ENCODE results near the gene LGR6.

LGR6 gene

DNA sequence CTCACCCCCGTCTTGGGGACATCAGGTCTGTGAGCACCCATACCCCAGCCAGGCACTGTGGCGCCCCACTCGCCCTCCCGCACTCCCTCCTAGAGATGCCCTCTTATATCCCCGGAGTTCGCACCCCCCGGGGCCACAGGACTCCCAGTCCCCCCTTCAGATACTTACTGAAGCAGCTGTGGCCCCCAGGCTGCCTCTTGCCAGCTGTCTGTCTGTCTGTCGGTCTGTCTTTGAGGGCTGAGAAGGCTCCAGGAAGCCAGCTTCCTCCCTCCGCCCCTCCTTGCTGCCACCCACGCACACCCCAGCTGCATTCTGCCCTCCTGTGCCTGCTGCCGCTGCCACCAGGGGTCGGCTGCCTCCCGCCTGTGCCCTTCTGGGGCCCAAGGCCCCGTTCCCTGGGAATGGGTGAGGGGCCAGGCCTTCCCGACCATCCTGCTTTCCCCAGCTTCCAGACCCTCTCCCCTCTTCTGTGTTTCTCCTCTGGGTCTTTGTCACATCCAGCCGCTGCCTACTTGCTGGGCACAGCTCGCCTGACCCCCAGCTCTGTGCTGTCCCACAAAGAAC lies 33.1 kb upstream of the LGR6 start, which contains the start of gene PTPN7:
PTPN7 (minus strand) TSS at position 226 of the 564 bp plus-strand sequence. CDS start 1,200 bp downstream, outside the sequence.
- no peak within 1 kb of the TSS for H3K27ac ChIP-seq (ENCODE audit: low read length)
- no peaks in the 10 kb centered on the region for H3K36me3 ChIP-seq (ENCODE audit: control insufficient read depth in 2 of 2, insufficient read depth in 2 of 2, low read length in 2 of 2)
- H3K4me3 ChIP-seq (ENCODE audit: low read length in 2 of 2): peak within 1 kb of the TSS in 1 of 2 donors; percentile 3

DNA sequence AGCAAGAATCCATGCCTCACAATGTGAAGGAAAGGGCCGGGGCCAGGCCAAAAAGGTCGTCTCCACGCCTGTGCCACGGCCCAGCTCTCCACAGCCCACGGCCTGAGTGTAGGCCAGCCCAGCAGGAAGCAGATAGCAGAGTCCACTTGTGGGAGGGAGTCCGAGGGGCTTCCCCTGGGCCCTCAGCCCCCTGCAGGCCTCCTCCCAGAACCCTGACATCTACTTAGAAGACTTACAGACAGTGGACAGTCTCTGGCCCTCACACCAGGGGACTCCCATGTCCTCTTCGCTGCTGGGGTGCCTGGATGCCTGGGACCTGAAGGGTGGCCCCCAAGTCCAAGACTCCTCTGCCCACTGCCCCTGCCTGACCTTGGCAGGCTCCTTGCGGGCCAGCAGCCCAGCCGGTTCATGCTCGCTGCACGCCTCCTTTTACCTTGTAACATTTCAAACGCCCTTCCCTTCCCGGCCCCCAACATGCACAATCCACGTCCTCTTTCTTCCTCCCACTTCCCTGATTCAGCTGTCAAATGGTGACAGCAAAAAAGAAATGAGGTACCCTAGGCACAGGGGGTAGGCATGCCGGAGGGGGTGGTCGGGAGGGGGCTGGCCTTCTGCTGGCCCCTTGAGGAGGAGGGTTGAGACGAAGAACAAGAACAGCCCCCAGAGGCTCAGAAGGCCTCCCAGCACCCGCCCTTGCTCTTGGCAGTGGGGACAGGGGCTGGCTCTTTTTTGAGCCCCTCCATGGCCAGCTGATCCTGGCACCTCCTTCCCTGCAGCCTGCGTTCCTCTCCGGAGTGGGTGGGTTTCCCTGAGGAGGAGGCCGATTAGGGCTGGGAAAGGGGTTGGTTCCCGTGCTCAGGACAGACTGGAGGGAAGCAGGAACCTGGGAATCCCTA lies 32.2 kb upstream of the LGR6 start:
- no peaks in the 10 kb centered on the region for H3K4me1 ChIP-seq (ENCODE audit: control insufficient read depth, insufficient read depth, low read length)
- H3K27ac ChIP-seq (ENCODE audit: low read length): no peak overlapping the region
- no peaks in the 10 kb centered on the region for H3K9me3 ChIP-seq (ENCODE audit: control insufficient read depth in 2 of 2, low read length in 2 of 2)
- no peak overlapping the region for H3K9ac ChIP-seq (ENCODE audit: low read length in 2 of 2)
- H3K4me3 ChIP-seq (ENCODE audit: low read length in 2 of 2): no peak overlapping the region
- H3K27me3 ChIP-seq (ENCODE audit: control insufficient read depth in 1 of 2, insufficient read depth in 2 of 2, low read length in 2 of 2): peaks cover 0 to 2% of the 10 kb centered on the region in 2 donors
- H3K36me3 ChIP-seq (ENCODE audit: control insufficient read depth in 2 of 2, insufficient read depth in 2 of 2, low read length in 2 of 2): no peaks in the 10 kb centered on the region

More for the DNA sequence above, 33.1 kb upstream of the LGR6 start, which contains the start of gene PTPN7:
- Histone ChIP-seq H3K9me3 (ENCODE audit: control insufficient read depth in 2 of 2, low read length in 2 of 2) (no peaks in the 10 kb centered on the region), H3K4me1 (ENCODE audit: control insufficient read depth, insufficient read depth, low read length) (no peaks in the 10 kb centered on the region), H3K9ac (ENCODE audit: low read length in 2 of 2) (peak within 1 kb of the TSS in 1 of 2 donors; percentile 28), H3K27me3 (ENCODE audit: control insufficient read depth in 1 of 2, insufficient read depth in 2 of 2, low read length in 2 of 2) (peaks cover 0 to 2% of the 10 kb centered on the region in 2 donors)

DNA sequence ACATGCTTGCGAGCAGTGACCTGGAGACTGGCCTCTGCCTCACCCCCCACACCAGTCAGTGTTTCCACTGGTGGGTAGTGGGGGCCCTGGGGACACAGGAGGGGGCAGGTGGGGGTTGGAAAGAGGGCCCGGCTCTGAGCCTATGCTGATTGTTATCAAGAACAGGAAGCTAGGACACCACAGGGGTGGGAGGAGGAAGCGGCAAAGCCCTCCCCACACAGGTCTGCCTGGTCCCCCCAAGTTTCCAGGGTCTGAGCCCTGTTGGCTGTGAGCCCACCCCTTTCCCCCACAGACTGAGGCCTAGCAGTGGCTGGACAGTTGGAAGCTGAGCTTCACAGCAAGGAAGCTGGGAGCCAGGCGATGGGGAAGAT lies 31.6 kb upstream of the LGR6 start:
- Histone ChIP-seq H3K9ac (ENCODE audit: low read length in 2 of 2) (no peak overlapping the region), H3K36me3 (ENCODE audit: control insufficient read depth in 2 of 2, insufficient read depth in 2 of 2, low read length in 2 of 2) (no peaks in the 10 kb centered on the region), H3K27ac (ENCODE audit: low read length) (no peak overlapping the region), H3K27me3 (ENCODE audit: control insufficient read depth in 1 of 2, insufficient read depth in 2 of 2, low read length in 2 of 2) (peaks cover 0 to 2% of the 10 kb centered on the region in 2 donors), H3K9me3 (ENCODE audit: control insufficient read depth in 2 of 2, low read length in 2 of 2) (no peaks in the 10 kb centered on the region), H3K4me1 (ENCODE audit: control insufficient read depth, insufficient read depth, low read length) (no peaks in the 10 kb centered on the region), H3K4me3 (ENCODE audit: low read length in 2 of 2) (no peak overlapping the region)

DNA sequence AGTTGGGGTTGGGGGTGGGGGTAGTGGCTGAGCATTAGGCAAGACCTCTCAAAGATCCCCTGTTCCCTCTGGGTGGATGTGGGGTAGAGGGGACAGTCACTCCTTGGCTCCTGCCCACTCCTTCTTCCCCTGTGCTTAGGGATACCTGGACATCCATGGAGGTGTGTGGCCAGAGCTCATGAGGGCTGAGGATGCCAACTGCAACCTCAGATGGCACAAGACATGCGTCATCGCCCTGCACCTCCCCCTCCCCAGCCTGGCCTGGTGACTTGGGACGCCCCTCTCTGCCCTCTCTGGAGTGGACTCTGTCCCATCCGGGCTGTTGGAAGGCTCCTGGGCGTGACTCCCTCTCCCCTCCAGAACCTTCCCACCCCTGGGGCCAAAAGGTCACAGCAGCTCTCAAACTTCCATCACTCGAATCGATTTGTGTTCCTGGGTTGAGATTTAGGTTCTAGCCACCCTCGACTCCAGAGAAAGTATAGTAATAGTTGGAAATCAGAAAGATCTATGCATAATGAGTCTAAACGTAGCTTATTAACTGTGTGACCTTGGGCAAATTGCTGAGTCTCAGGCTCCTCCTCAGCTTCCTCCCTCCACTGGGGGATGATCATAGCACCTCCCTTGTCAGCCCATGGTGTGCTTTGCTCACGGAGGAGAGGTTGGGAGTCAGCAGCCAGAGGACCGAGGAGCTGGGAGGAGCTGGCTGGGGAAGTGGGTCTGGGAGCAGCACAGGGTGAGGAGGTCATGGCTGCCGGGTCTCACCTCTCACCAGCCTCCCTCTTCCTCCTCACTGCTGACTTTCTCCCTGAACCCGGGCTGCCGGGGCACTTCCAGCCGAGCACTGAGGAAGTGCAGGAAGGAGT lies 30.9 kb upstream of the LGR6 start:
- H3K9ac ChIP-seq (ENCODE audit: low read length in 2 of 2): no peak overlapping the region
- H3K27me3 ChIP-seq (ENCODE audit: control insufficient read depth in 1 of 2, insufficient read depth in 2 of 2, low read length in 2 of 2): peaks cover 0 to 2% of the 10 kb centered on the region in 2 donors
- no peak overlapping the region for H3K27ac ChIP-seq (ENCODE audit: low read length)
- no peak overlapping the region for H3K4me3 ChIP-seq (ENCODE audit: low read length in 2 of 2)
- H3K36me3 ChIP-seq (ENCODE audit: control insufficient read depth in 2 of 2, insufficient read depth in 2 of 2, low read length in 2 of 2): no peaks in the 10 kb centered on the region
- H3K9me3 ChIP-seq (ENCODE audit: control insufficient read depth in 2 of 2, low read length in 2 of 2): no peaks in the 10 kb centered on the region
- H3K4me1 ChIP-seq (ENCODE audit: control insufficient read depth, insufficient read depth, low read length): peaks cover under 1% of the 10 kb centered on the region

DNA sequence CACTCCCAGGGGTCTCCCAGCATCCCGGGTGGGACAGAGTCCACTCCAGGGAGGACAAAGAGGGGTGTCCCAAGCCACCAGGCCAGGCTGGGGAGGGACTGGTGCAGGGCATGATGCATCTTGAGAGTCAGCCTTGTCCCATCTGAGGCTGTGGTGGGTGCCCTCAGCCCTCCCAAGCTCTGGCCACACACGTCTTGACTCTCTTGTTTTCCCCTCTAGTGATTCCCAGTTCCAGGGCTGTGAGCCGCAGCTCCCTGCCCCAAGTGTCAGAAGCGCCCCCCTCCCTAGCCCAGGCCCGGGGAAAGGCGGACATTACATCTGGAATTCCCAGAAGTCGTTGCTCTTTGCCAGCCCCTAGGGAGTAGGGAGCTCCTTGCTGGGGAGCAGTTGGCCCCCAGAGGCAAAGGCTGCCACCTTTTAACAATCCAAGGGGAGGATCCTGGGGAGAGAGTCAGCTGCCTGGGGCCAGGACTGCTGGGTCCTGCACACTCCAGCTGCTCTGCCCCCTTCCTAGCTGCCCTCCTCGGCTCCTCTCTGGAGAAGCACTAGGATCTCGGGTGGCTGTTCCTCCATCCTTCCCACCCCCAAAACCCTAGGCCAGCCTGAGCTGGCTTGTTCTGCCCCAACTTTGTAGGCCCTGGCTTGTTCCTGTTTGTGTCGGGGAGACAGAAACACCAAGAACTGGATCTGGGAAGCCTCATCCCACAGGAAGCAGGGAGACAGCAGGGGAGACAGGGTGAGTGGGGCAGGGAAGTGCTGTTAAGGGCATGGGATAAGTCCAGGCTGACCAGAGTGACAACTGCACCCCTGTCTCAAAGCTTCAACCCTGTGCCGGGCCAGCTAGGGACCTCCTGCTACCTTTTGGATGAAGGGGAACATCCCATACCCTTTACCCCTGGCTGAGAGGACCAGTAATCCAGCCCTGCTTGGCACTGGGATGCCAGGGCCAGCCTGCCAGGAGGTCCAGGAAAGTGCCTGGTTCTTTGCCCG lies 30.0 kb upstream of the LGR6 start:
- Histone ChIP-seq H3K36me3 (ENCODE audit: control insufficient read depth in 2 of 2, insufficient read depth in 2 of 2, low read length in 2 of 2) (no peaks in the 10 kb centered on the region), H3K4me1 (ENCODE audit: control insufficient read depth, insufficient read depth, low read length) (peaks cover 3% of the 10 kb centered on the region), H3K9me3 (ENCODE audit: control insufficient read depth in 2 of 2, low read length in 2 of 2) (no peaks in the 10 kb centered on the region), H3K27ac (ENCODE audit: low read length) (no peak overlapping the region), H3K27me3 (ENCODE audit: control insufficient read depth in 1 of 2, insufficient read depth in 2 of 2, low read length in 2 of 2) (peaks cover 0 to 2% of the 10 kb centered on the region in 2 donors), H3K4me3 (ENCODE audit: low read length in 2 of 2) (no peak overlapping the region), H3K9ac (ENCODE audit: low read length in 2 of 2) (no peak overlapping the region)

DNA sequence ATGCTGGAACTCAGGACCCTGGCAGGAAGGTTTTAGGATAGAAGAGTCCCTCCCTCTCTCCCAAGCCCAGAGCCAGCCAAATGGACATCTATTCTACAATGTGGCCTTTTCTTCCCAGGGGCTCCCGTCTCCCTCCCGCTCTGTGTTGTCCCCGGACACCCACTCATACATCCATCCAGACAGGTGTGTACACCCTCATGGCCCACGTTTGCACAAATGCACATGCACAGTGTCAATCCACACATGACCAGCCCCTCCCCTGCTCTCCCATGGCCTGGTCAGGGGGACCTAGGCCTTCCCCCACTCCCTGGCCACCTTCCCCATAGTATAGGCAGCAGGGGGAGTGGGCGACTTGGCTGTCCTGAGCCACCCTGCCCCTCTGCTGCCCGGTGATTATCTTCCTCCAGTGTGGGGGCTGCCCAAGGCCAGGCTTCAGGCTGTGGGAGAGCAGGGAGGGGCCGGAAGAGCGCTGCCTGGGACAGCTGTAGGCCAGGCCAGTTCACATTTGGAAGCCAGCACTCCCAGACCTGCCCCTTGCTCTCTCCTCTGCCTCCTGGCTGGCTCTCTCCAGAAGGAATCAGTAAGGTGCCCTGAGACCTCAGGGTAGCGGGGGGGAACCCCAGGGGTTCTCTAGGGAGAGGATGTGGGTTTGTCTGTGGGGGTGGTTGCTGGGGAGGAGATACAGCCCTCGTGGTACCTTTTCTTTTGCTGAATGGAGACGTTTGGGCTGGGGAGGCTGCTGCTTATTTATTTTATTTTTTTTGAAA lies 29.1 kb upstream of the LGR6 start:
- Histone ChIP-seq H3K9me3 (ENCODE audit: control insufficient read depth in 2 of 2, low read length in 2 of 2) (no peaks in the 10 kb centered on the region), H3K36me3 (ENCODE audit: control insufficient read depth in 2 of 2, insufficient read depth in 2 of 2, low read length in 2 of 2) (no peaks in the 10 kb centered on the region), H3K27me3 (ENCODE audit: control insufficient read depth in 1 of 2, insufficient read depth in 2 of 2, low read length in 2 of 2) (peaks cover 0 to 2% of the 10 kb centered on the region in 2 donors), H3K27ac (ENCODE audit: low read length) (no peak overlapping the region), H3K9ac (ENCODE audit: low read length in 2 of 2) (no peak overlapping the region), H3K4me3 (ENCODE audit: low read length in 2 of 2) (no peak overlapping the region), H3K4me1 (ENCODE audit: control insufficient read depth, insufficient read depth, low read length) (peaks cover 3% of the 10 kb centered on the region)

DNA sequence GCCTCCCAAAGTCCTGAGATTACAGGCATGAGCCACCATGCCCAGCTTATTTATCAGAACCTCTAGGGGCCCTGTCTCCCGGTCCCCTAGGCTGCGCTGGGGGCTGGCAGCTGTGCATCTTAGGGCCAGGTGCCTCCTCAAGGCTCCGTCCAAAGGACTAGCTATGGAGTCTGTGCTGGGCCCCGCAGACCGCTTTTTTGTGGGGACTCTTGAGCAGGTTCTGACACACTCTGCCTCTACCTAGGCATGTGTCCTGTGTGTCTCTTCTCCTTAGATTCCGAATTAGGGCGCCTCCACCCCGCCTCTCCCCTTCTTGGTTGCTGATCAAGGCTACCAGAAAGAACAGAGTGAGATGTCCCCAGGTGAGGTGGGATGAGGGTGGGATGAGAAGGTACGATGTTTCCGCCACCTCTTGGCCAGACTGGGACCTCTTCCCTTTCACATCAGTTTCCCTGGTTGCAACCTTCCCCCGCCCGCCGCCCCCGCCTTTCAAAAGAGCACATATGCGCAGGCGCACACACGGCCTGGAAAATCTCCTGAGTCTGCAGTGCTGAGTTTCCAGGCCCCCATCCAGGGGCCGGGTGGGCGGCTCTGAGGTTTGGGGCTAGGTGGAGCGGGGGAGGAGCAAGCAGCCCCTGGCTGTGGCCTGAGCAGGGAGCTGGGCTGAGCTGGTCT lies 28.2 kb upstream of the LGR6 start:
- Histone ChIP-seq H3K9me3 (ENCODE audit: control insufficient read depth in 2 of 2, low read length in 2 of 2) (no peaks in the 10 kb centered on the region), H3K4me1 (ENCODE audit: control insufficient read depth, insufficient read depth, low read length) (peaks cover 3% of the 10 kb centered on the region), H3K27ac (ENCODE audit: low read length) (no peak overlapping the region), H3K9ac (ENCODE audit: low read length in 2 of 2) (no peak overlapping the region), H3K4me3 (ENCODE audit: low read length in 2 of 2) (no peak overlapping the region), H3K27me3 (ENCODE audit: control insufficient read depth in 1 of 2, insufficient read depth in 2 of 2, low read length in 2 of 2) (peaks cover 0 to 2% of the 10 kb centered on the region in 2 donors), H3K36me3 (ENCODE audit: control insufficient read depth in 2 of 2, insufficient read depth in 2 of 2, low read length in 2 of 2) (no peaks in the 10 kb centered on the region)

DNA sequence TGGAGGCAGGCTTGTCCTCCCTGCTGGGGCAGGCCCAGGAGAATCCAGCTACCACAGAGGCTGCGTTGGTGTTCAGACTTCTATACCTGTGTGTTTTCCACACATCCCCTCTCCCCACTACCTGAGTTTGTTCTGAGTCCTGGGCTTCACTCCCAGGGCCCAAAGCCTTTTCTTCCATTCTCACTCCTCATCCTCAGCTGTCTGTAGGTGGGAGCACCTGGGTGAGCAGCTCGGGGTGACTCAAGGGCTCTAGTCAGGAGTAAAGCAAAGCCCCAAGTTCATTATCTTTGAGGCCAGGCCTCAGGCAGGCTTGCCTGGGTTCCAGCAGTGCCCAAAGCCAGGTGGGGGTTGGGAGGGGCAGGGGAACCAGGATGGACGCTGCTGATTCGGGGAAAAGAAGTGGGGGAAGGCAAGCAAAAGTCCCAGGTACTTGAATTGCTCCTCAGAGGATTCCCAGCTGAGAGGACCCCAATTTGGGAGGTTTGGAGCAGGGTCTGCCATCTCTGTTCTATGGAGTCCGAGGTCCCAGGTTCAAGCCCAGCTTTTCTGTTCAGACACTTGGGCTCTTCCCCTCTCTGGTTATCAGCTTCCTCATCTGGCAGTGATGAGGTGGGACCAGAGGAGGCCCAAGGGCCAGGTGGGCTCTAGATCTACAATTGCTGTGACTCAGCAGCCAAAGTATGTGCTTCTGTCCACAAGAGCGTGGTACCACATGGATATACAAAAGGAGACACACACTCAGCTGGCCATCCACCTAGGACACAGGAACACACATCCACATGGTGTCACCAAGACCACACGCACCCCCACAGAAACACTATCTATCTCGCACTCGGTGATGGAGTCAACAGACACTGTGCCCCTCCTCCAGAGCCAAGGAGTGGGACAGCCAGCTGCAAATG lies 27.4 kb upstream of the LGR6 start:
- Histone ChIP-seq H3K27me3 (ENCODE audit: control insufficient read depth in 1 of 2, insufficient read depth in 2 of 2, low read length in 2 of 2) (peaks cover 0 to 2% of the 10 kb centered on the region in 2 donors), H3K4me3 (ENCODE audit: low read length in 2 of 2) (no peak overlapping the region), H3K4me1 (ENCODE audit: control insufficient read depth, insufficient read depth, low read length) (peaks cover 3% of the 10 kb centered on the region), H3K27ac (ENCODE audit: low read length) (no peak overlapping the region), H3K36me3 (ENCODE audit: control insufficient read depth in 2 of 2, insufficient read depth in 2 of 2, low read length in 2 of 2) (no peaks in the 10 kb centered on the region), H3K9me3 (ENCODE audit: control insufficient read depth in 2 of 2, low read length in 2 of 2) (no peaks in the 10 kb centered on the region), H3K9ac (ENCODE audit: low read length in 2 of 2) (no peak overlapping the region)
